DND-41 (cell line): Measurements from ENCODE around the gene HEPACAM2.

ENCODE experiments used
- ATAC-seq: fragments of 200-7000 bp; cut with Tn5 transposase; 3 replicates; pipeline ENCODE4 v1.9.1; 2021; ENCODE audit warnings: low read depth; ENCODE audit not compliant: insufficient read depth
- DNase-seq: peaks from one replicate; pipeline ENCODE4 v3.0.0-alpha.2; 2020
- H2AFZ ChIP-seq: 2 replicates; pipeline ENCODE4 v1.6.0; 2012; ENCODE audit warnings: low read depth, low read length
- H3K27ac ChIP-seq: 2 replicates; pipeline ENCODE4 v1.5.1; 2012; ENCODE audit warnings: low read length, inconsistent platforms
- H3K27me3 ChIP-seq: fragments of 200-600 bp; sonication (generic); 2 replicates; pipeline ENCODE4 v1.6.0; 2012; ENCODE audit warnings: low read length, mild to moderate bottlenecking, inconsistent platforms; ENCODE audit not compliant: insufficient read depth, poor library complexity
- H3K36me3 ChIP-seq: 2 replicates; pipeline ENCODE4 v1.5.1; 2012; ENCODE audit warnings: low read length, inconsistent platforms; ENCODE audit not compliant: insufficient read depth
- H3K4me1 ChIP-seq: 2 replicates; pipeline ENCODE4 v1.5.1; 2012; ENCODE audit warnings: mild to moderate bottlenecking, low read length; ENCODE audit not compliant: insufficient read depth
- H3K4me2 ChIP-seq: 2 replicates; pipeline ENCODE4 v1.6.0; 2012; ENCODE audit warnings: mild to moderate bottlenecking, moderate library complexity, low read length, inconsistent platforms; ENCODE audit not compliant: insufficient read depth
- H3K4me3 ChIP-seq, 2 experiments: fragments of 200-600 bp in 1 of 2; shearing (Covaris generic) in 1 of 2; 2 replicates each; pipeline ENCODE4 v1.5.1; 2012 to 2016; ENCODE audit warnings: inconsistent platforms in 2 of 2, low read length in 2 of 2, mild to moderate bottlenecking in 2 of 2, low read depth in 1 of 2, moderate library complexity in 1 of 2
- H3K79me2 ChIP-seq: 2 replicates; pipeline ENCODE4 v1.6.0; 2012; ENCODE audit warnings: low read length, inconsistent platforms; ENCODE audit not compliant: insufficient read depth
- H3K9ac ChIP-seq: 2 replicates; pipeline ENCODE4 v1.6.0; 2012; ENCODE audit warnings: low read depth, mild to moderate bottlenecking, inconsistent platforms, low read length, moderate library complexity
- H3K9me3 ChIP-seq: 2 replicates; pipeline ENCODE4 v1.5.1; 2012; ENCODE audit warnings: low read length, moderate library complexity, mild to moderate bottlenecking, inconsistent platforms; ENCODE audit not compliant: insufficient read depth, severe bottlenecking
- H4K20me1 ChIP-seq: 2 replicates; pipeline ENCODE4 v1.6.0; 2012; ENCODE audit warnings: low read length; ENCODE audit not compliant: insufficient read depth
- EZH2 ChIP-seq: IDR thresholded peaks from 3 replicates; pipeline ENCODE4 v1.6.1; 2012; ENCODE audit warnings: borderline replicate concordance, low read depth, mild to moderate bottlenecking, moderate library complexity, low read length, inconsistent platforms; ENCODE audit not compliant: severe bottlenecking
- TF ChIP-seq, protein P1 (sequence below): IDR thresholded peaks from 2 replicates; pipeline ENCODE4 v1.5.1; 2012; ENCODE audit warnings: borderline replicate concordance, low read length, moderate library complexity, mild to moderate bottlenecking; ENCODE audit not compliant: poor library complexity, severe bottlenecking; ENCODE audit errors: extremely low read depth

HEPACAM2 gene

DNA sequence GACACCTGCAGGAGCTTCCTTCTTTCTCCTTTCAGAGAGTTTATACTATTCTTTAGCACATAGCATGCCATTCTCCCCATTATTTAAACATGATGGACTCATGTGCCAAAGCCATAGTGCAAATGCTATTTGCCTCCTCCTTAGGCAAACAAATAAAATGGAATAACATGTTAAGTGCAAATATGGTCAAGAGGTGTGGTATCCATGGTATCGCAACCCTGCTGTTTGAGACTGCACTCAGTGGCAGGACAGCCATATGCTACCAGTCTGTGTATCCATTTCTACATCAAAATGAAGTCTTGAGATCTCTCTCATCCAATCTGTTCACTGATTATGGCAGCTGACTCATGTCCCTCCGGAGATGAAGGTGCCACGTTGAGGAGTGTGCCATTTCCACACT, 22.8 kb downstream of the HEPACAM2 start:
- H3K27me3 ChIP-seq = peaks cover 29% of the 10 kb centered on the region
- H2AFZ ChIP-seq = no peak overlapping the region
- H3K4me2 ChIP-seq = no peak overlapping the region
- no peaks in the 10 kb centered on the region for H3K36me3 ChIP-seq
- no peak overlapping the region for H3K4me3 ChIP-seq
- H3K79me2 ChIP-seq = no peaks in the 10 kb centered on the region
- ATAC-seq (no peak), DNase-seq (no peak)
- H3K9ac ChIP-seq = no peak overlapping the region
- no peak overlapping the region for H3K27ac ChIP-seq
- TF ChIP-seq, protein P1, sequence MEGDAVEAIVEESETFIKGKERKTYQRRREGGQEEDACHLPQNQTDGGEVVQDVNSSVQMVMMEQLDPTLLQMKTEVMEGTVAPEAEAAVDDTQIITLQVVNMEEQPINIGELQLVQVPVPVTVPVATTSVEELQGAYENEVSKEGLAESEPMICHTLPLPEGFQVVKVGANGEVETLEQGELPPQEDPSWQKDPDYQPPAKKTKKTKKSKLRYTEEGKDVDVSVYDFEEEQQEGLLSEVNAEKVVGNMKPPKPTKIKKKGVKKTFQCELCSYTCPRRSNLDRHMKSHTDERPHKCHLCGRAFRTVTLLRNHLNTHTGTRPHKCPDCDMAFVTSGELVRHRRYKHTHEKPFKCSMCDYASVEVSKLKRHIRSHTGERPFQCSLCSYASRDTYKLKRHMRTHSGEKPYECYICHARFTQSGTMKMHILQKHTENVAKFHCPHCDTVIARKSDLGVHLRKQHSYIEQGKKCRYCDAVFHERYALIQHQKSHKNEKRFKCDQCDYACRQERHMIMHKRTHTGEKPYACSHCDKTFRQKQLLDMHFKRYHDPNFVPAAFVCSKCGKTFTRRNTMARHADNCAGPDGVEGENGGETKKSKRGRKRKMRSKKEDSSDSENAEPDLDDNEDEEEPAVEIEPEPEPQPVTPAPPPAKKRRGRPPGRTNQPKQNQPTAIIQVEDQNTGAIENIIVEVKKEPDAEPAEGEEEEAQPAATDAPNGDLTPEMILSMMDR = no peak
- no peak for TF ChIP-seq EZH2
- H3K4me1 ChIP-seq = no peaks in the 10 kb centered on the region
- H3K9me3 ChIP-seq = no peaks in the 10 kb centered on the region
- H4K20me1 ChIP-seq = no peaks in the 10 kb centered on the region

GRCh38 chr7:93202594-93203250, 23.5 kb downstream of the HEPACAM2 start:
- Histone ChIP-seq H3K27me3 (peaks cover 28% of the 10 kb centered on the region), H4K20me1 (no peaks in the 10 kb centered on the region), H3K27ac (no peak overlapping the region), H2AFZ (no peak overlapping the region), H3K4me2 (no peak overlapping the region), H3K4me1 (no peaks in the 10 kb centered on the region), H3K9me3 (no peaks in the 10 kb centered on the region), H3K4me3 (no peak overlapping the region), H3K9ac (no peak overlapping the region), H3K79me2 (no peaks in the 10 kb centered on the region), H3K36me3 (no peaks in the 10 kb centered on the region)
- DNase-seq (no peak), ATAC-seq (no peak)
- TF ChIP-seq, protein P1 = no peak
- TF ChIP-seq EZH2 = no peak

DNA sequence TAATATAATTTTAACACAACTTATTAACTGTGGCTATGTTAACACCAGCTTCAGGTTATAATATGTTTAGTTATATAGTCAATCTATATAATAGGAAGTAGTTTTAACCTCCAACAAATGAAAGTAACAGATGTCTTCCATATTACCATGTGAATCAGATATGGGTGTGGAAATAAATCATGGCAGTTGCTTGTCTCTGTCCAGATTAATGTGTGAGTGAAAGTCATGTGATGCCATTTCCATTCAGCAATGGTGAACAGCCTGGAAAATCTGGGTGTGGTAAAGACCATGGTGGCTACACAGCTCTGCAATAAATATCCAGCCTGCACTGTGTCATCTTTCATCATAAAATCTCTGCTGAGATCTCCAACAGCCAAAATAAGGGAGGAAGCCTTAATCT, 27.8 kb downstream of the HEPACAM2 start:
- DNase-seq (no peak), ATAC-seq (no peak)

More for the DNA sequence above, 27.8 kb downstream of the HEPACAM2 start:
- H3K4me2 ChIP-seq = no peak overlapping the region
- H3K36me3 ChIP-seq = no peaks in the 10 kb centered on the region
- no peak overlapping the region for H3K4me3 ChIP-seq
- no peak overlapping the region for H3K27ac ChIP-seq
- no peaks in the 10 kb centered on the region for H3K79me2 ChIP-seq
- H3K9me3 ChIP-seq = no peaks in the 10 kb centered on the region
- H4K20me1 ChIP-seq = no peaks in the 10 kb centered on the region
- TF ChIP-seq, protein P1 = no peak
- no peak for TF ChIP-seq EZH2
- H3K4me1 ChIP-seq = no peaks in the 10 kb centered on the region
- peaks cover 14% of the 10 kb centered on the region for H3K27me3 ChIP-seq
- H2AFZ ChIP-seq = no peak overlapping the region
- H3K9ac ChIP-seq = no peak overlapping the region
